GM21447 (cell line): ENCODE results near the gene DECR2.
"Not testable (repeated sequence)": the region's sequence is repeated elsewhere in the genome, so short reads cannot be mapped to it uniquely, and the experiment has no call there.

Experiments used
- ATAC-seq: cut with Tn5 transposase; IDR thresholded peaks from one replicate; pipeline ENCODE4 v1.9.1; 2021; ENCODE audit not compliant: unreplicated experiment

DECR2 gene, protein sequence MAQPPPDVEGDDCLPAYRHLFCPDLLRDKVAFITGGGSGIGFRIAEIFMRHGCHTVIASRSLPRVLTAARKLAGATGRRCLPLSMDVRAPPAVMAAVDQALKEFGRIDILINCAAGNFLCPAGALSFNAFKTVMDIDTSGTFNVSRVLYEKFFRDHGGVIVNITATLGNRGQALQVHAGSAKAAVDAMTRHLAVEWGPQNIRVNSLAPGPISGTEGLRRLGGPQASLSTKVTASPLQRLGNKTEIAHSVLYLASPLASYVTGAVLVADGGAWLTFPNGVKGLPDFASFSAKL

DNA sequence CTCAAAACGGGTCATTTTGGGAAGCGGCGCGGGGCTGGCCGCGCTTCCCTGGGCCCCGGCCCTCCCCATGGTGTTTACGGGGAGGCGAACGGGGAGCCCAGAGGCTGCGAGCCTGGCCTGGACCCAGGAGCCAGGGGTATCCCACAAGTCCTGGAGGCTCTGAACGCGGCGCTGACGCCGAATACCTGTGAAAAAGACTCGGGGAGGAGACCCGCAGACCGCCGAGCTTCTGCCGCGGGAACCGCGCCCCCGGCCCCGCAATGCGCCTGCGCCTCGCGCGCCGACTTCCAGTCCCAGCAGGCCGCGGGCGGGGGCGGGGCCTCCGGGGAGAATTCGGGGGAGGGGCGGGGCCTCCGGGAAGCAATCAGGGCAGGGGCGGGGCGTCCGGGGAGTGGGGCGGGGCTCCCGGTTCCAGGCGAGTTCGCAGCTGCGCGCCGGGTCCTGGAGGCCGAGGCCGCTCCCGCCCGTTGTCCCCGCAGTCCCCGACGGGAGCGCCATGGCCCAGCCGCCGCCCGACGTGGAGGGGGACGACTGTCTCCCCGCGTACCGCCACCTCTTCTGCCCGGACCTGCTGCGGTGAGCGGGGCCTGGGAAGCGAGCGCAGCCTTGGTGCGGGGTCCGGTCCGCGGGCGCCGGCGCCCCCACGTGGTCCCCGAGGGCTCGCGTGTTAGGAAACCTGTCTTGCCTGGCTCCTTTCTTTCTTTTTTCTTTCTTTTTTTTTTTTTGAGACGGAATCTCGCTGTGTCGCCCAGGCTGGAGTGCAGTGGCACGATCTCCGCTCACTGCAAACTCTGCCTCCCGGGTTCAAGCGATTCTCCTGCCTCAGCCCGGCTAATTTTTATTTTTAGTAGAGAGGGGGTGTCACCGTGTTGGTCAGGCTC lies at the start of gene DECR2:
Gene DECR2 (plus strand): TSS at position 418 of the 881 bp plus-strand sequence. CDS start 79 bp downstream, at position 497.
- ATAC-seq, result peak; percentile 44

DNA sequence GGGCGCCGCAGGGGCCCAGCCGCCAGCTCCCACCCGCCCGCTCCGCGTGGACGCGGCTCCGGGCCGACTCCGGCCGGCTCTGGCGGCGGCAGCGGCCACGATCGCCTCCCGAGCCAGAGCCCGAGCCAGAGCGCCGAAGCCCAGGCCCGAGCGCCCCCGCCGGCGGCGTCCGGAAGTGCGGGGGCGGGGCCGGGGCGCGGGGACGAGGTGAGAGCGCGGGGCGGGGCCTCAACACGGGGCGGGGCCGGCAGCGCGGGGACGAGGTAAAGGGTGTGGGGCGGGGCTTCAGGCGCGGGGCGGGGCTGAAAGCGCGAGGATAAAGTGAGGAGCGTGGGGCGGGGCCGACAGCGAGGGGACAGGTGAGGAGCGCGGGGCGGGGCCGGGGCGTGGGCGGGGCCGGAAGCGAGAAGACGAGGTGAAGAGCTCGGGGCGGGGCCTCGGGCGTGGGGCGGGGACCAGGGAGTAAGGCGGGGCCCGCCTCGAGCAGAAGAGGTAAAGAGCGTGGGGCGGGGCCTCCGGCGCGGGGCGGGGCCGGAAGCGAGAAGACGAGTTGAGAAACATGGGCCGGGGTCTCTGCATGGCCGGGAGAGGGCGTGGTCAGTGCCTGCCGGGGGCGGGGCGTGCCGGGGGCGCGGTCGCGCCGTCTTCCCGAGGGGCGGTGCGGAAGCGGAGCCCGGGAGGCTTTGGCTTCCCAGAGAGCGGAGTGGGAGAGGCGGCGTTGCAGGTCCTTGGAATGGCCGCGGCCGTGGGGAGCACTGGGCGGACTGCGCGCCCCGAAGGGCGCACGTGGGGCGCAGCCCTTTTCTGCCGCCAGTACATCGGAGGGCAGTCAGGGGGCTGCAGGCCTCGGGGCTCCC lies 48.9 kb upstream of the DECR2 start, which contains the start of gene AXIN1:
Gene AXIN1 (minus strand): TSS at position 177 of the 857 bp plus-strand sequence. CDS start 5,698 bp downstream, outside the sequence.
- ATAC-seq, result peak; percentile 51

DNA sequence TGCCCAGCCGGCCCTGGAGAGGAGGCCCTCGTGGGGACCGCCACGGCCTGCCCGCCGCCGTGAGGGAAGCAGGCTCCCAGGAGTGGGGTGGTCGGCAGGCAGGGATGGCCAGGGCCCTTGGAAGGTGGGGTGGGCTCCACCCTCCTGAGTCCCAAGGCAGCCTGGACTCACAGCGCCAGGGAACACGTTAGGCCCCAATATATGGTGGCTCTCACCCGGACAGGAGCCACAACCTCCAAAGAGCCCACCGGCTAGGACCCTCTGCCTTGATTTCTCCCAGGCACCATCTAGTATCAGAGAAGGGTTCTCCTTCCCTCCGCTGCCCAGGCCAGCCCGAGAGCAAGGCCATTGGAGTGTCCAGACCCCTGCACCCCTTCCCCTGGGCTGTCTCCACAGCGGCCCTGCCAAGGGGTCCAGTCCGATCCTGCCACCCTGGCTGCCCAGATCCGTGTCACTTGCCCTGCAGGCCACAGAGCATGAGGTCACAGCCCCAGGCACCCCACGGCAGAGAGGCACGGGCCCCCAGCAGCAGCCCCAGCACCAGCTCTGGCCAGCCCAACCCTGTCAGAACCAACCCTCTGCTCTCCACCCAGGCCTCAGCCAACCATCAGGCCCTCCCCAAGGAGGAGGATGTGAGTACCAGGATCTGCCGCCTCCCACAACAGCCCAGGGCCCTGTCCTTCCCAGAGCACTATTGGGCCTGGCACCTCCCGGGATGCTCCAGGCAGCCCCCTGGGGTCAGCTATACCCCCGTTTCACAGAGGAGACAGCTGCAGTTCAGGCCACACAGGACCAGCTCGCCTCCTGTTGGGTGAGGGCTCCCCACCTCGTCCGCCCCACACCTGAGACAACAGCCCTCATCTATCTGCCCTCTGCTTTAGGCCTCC lies 48.0 kb upstream of the DECR2 start:
- ATAC-seq, result no peak

DNA sequence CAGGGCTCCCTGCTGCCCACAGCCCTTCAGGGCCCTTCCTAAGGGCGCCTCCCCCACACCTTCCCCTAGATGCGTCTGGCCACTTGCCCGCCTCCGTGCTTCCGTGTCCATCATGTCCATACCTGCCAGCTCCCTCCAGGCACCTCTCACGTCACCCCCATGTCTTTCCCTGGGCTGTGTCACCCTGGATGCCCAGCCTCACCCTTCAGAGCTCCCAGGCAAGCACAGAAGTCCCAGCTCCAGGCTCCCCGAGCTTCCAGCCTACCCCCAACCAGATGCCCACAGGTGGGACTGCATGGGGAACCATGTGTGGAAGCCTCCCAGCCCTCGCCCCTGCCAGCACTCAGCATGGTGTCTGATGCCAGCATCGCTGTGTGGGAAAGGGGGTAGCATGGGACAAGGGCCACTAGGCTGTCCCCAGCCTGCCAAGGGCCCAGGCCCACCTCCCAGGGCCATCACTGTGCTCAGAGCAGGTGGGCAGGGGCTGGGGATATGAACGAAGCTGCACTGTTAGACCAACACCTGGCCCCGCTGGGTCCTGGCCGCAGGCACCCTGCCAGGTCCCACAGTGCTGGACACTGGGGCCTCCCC lies 47.3 kb upstream of the DECR2 start:
- ATAC-seq, result no peak

DNA sequence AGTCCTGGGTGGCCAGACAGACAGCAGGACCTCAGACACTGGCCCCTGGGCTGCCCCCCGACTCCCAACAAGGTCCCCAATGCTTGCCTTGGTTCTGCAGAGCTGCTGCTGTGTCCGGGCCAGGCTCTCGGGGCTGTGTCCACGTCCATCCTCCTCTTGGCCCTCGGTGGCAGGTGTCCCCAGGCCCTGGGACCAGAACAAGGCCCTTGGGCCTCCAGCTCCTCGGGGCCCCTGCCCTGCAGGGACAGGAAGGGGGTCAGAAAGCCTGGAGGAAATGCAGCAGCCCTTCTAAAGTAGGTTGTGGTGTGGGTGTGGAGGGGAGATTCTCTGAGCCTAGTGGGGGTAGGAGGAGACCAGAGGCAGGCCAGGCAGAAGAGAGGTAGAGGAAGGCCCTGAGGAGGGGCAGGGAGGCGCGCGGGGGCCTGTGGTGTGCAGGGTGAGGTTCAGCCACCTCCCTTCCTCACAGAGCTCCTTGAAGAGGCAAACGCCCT lies 46.7 kb upstream of the DECR2 start:
- no peak for ATAC-seq

DNA sequence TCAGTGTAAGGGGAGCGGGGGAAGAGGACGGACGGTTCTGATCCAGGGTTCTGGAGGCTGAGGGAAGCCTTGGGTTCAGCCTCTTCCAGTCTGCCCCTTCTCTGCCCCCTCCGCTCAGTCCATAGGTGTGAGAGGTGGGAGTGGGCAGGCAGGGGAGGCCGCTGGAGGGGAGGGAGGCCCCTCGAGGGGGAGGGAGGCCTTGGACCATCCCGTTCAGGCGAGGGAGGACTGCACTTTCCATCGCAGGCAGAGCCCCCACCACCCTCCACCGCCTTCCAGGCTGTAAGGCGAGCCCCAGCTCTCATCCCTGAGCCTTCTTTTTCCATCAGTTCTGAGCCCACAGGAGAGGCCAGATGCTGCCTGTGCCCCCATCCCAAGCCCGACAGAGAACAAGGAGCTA lies 44.9 kb upstream of the DECR2 start:
- ATAC-seq, result no peak

DNA sequence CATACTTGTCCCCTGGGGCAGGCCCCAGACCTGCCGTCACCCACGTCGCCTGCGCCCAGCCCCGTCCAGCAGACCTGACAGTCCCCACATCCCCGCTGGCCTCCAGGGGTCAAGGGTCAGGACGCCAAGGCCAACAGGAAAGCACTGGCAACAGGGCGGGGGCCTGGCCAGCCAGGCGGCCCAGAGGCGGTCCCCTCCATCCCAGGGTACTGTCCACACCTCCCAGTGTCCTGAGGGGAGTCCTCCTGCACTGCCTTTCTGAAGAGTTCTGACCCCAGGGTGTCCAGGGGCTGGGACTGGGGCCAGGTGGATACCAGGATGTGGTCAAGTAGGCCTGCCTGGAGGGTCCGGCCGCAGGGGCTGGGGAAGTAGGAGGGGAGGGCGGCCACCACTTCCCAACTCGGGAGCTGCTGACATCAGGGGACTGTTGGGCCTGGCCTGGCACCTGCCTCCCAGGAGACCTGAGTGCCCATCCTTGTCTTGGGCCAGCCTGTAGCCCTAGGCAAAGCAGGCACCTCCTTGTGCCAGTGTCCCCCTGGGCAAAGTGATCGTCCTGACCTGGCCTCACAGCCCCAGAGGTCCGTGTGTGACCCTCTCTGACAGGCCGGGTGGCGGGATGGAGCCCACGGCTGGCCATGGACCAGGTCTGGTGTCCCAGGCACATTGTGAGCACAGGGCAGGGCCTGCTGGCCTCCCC lies 42.5 kb upstream of the DECR2 start:
- ATAC-seq, result no peak

DNA sequence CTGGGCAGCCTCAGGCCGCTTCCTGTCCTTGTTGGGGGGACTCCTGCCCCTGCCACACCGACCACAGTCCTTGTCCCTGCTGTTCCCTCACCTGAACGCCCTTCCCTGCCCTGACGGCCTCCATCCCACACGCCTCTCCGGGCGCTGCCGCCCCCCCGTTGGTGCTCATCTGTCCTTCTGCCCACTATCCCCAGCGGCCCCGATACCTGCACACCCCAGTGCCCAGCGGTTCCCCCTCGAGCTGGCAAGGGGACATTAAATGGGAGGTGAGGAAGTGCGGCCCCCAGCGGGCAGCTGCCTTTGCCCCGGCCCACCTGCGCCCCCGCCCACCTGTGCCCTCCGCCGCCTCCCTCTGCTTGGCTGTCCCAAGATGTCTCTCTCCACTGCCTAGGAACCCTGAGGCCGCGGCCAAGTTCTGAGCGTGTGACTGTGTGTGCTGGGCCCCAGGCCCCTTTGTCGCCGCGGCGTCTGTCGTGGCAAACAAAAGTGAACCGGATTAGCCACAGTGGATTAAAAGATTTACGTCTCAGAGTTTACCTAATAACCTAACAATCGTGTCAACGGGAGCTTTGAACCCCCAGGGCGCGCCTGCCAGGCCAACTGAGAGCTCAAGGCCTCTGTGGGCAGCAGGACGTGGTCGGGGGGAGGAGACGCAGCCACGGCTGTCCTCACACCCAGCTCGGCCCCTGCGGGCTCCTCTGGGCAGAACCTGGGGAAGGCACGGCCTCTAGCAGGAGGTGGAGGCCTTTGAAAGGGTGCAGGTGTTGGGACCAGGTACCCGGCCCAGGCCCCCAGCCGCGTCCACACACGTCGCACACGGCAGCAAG lies 41.6 kb upstream of the DECR2 start:
- no peak for ATAC-seq

DNA sequence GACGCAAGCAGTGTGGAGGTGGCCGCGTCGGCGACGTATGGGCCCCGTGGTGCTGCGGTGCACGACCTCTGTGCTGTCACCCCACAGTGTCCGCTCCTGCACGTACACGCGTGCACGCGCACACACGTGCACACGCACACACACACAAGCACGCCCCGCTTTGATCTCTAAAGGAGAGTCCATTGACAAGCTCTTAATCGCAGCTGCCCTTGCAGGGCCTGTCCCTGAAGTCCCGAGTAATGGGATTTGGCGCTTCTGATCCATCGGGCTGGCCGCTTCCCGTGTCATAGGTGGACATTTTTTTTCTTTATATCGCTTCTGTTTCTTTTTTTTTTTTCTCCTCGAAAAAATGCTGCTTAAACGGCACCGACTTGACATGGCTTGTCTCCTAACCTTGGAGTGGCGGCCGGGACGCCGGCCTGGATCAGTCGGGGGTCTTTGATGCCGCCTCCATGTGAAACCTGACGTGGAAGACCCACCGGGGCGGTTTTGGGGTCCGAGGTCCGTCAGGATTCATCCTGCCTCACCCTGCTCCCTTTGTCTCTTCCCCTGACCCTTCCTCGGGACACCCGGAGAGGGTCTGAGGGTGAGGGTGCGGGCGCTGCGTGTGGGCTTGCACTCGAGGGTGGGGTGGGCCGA lies 40.9 kb upstream of the DECR2 start:
- no peak for ATAC-seq

DNA sequence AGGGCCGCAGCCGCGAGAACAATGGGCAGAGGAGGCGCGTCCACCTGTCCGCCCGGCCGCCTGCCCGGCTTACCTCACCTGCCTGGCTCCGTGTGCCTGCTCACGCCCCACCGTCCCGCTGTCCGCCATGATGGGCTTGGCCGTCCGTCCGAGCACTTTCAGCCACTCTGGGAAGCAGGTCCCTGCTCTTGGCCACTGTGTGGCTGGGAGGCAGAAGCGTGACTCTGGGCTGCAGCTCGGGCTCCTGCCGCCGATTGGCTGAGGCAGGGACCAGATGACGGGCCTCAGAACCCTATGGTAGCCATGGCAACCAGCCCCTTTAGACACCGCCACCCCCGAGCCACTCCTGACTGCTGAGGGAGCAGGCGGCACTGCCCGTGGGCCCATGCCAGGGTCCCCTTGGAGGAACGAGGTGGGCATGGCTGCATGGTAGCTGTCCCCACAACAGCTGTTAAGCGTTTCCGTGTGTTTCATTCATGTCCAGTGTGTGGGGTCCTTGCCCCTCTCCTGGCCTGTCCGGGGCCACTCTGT lies 40.3 kb upstream of the DECR2 start:
- no peak for ATAC-seq

DNA sequence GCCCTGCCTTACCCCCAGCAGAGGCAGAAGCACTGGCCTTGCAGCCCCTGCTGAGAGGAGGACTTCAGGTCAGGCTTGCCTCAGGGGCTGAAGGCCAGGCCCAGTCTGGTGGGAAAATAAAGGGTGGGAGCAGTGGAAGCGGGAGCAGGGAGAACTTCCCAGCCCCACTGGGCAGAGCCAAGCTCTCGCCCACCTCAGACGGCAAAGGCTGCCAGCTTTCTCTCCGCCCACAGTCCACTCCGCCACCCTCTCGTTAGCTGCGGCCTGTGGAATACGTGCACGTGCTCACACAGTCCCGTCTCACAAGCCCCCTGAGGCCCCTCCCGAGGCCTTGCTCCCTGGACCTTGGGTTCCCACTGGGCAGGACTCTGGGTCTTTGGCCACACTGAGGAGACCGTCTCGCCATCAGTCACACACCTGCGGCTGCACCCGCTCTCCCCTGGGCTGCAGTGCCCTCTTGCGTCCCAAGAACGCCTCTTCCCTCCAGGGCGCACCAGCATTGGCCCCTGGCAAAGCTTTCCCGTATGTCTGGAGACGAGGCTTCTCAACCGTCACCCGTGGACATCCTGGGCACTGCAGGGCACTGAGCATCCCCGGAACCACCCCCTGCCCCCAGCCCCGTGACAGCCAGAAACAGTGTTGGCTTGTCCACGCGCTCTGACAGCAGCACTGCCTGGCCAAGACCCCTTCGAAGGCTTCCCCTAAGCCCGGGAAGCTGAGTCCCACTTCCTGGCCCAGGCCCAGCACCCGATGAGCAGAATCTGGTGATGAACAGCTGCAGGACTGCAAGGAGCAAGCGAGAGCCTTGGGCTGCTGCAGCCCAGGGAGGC lies 39.6 kb upstream of the DECR2 start:
- peak; percentile 67 for ATAC-seq

DNA sequence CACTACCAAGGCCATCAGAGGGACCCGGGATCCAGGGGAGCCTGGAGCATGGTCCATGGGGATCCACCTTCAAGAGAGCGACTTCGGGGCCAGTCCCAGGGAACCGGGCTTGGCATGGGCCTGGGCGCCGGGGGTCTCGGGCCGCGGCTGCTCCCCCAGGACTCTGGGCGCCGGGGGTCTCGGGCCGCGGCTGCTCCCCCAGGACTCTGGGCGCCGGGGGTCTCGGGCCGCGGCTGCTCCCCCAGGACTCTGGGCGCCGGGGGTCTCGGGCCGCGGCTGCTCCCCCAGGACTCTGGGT lies 39.0 kb upstream of the DECR2 start:
- ATAC-seq, result not testable (repeated sequence)

DNA sequence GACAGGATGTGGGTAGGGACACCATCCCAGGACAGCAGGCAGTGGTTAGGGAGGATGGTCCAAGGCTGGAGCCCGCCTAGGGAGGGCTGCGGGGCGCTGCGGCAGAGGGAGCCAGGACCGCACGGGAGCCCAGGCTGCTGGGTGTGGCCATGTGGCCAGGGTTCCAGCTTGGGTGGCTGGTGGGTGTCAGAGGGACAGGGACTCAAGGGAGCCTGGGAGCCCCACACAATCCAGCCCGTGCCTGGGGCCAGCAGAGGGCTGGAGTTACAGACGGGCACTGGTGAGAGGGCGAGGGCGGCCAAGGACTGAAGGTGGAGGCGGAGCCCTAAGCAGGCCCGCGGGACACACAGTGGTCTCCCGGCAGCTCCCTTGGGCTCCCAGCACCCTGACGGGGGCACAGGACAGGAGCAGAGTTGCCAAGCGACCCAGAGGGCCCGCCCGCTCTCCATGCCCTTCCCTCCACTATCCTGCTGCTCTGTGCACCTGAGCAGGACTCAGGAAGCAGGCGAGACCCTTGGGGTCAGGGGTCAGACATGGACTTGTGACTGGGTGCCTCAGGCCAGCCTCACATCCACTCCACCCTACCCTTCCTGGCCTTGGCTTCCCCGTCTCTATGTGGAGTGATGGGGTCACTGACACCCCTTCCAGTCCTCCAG lies 38.4 kb upstream of the DECR2 start:
- ATAC-seq, result no peak

DNA sequence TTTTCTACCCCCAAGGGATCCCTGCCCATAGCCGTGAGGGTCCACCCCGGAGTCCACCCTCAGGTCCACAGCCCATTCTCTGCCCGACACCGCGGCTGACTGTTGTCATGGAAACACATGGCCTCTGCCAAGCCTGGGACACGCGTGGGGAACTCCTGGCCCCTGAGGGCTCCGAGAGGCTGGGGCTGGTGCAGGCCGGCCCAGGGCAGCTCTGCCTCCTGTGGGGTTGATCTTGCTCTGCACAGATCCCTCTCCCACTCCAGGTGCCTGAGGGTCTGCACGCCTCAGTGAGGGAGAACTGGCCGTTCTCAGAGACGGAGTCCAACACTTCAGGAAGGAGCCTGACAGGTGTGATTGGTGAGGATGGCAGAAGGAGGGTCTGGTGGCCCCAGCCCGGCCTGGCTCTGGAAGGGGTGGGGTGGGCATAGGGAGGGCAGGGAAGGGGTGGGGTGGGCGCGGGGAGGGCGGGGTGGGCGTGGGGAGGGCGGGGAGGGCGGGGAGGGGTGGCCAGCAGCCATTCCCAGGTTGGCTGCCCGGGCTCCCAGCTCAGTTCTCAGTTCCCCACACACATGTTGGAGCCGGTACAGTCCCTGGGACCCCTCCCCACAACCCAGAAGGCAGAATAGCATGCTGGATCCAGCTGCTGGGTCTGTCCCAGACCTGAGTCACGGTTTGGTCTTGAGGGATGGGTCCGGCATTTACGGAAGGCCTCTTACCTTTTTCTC lies 37.8 kb upstream of the DECR2 start:
- no peak for ATAC-seq
